HG03064 (cell line): ENCODE data around the gene XRCC6.
A peak's percentile ranks its signal among the peaks of the same experiment; 100 is the strongest.
"Not testable (repeated sequence)": the region's sequence is repeated elsewhere in the genome, so short reads cannot be mapped to it uniquely, and the experiment has no call there.

Source experiments
- ATAC-seq: cut with Tn5 transposase; IDR thresholded peaks from one replicate; pipeline ENCODE4 v1.9.1; 2021; ENCODE audit warnings: low read depth; ENCODE audit not compliant: unreplicated experiment

The XRCC6 gene

GRCh38 chr22:41621099-41621910, at the start of gene XRCC6:
XRCC6 (plus strand) TSS chr22:41621295; CDS start chr22:41622005, 710 bp downstream.
- ATAC-seq: peak; percentile 71

GRCh38 chr22:41571786-41572185, 49.3 kb upstream of the XRCC6 start:
- no peak for ATAC-seq

GRCh38 chr22:41572305-41572704, 48.8 kb upstream of the XRCC6 start:
- not testable (repeated sequence) for ATAC-seq

GRCh38 chr22:41573677-41574076, 47.4 kb upstream of the XRCC6 start:
- ATAC-seq: no peak

GRCh38 chr22:41574847-41575381, 46.2 kb upstream of the XRCC6 start:
- no peak for ATAC-seq

GRCh38 chr22:41575533-41575932, 45.6 kb upstream of the XRCC6 start:
- no peak for ATAC-seq

GRCh38 chr22:41576877-41577276, 44.2 kb upstream of the XRCC6 start:
- no peak for ATAC-seq

GRCh38 chr22:41578114-41578513, 43.0 kb upstream of the XRCC6 start:
- no peak for ATAC-seq

- ATAC-seq: no peak
Observed at GRCh38 chr22:41578818-41579217, 42.3 kb upstream of the XRCC6 start.

- no peak for ATAC-seq
Observed at GRCh38 chr22:41579297-41579996, 41.6 kb upstream of the XRCC6 start.

- no peak for ATAC-seq
Observed at GRCh38 chr22:41579997-41580355, 41.1 kb upstream of the XRCC6 start.

- ATAC-seq: no peak
Observed at GRCh38 chr22:41582694-41583093, 38.4 kb upstream of the XRCC6 start.

GRCh38 chr22:41584881-41585280, 36.2 kb upstream of the XRCC6 start:
- ATAC-seq: no peak

- ATAC-seq: no peak
Observed at GRCh38 chr22:41585898-41586297, 35.2 kb upstream of the XRCC6 start.

- ATAC-seq: no peak
Observed at GRCh38 chr22:41587347-41587723, 33.8 kb upstream of the XRCC6 start.

- ATAC-seq: peak; percentile 84
Observed at GRCh38 chr22:41589391-41590241, 31.5 kb upstream of the XRCC6 start, which contains the start of gene PMM1. PMM1 (minus strand) TSS chr22:41589840; CDS start chr22:41589805, 35 bp downstream.

GRCh38 chr22:41593336-41593960, 27.6 kb upstream of the XRCC6 start:
- ATAC-seq: not testable (repeated sequence)

GRCh38 chr22:41595703-41596102, 25.4 kb upstream of the XRCC6 start:
- no peak for ATAC-seq

GRCh38 chr22:41596776-41597634, 24.1 kb upstream of the XRCC6 start:
- no peak for ATAC-seq
